Endothelial cell of umbilical vein (primary cell): ENCODE results near the gene TMEM129. TPM values are rescaled to one million over a fixed set of nuclear protein-coding genes. Genes with fewer than 3 reads are reported as not detected.

Source experiments
- BruUV-seq: library from RNA; stranded (reverse); fragments of 400-500 nt; replicated peaks from 2 replicates; lab custom pipeline; 2021; lab: Mats Ljungman, UMichigan
- CTCF ChIA-PET: fragments of 300-600, 350-600 bp; sonication (Branson Sonifier 250); formaldehyde crosslinking; loops from one replicate; lab custom pipeline; 2021; ENCODE audit warnings: antibody characterized with exemption, inconsistent platforms; lab: Charles Lee
- POLR2A ChIA-PET: fragments of 300-600, 350-600 bp; sonication (Branson Sonifier 250); formaldehyde crosslinking; loops from one replicate; lab custom pipeline; 2021; ENCODE audit warnings: antibody characterized with exemption, inconsistent platforms; lab: Charles Lee
- DNase-seq: peaks from one replicate; pipeline ENCODE4 v3.0.0-alpha.2; 2011; ENCODE audit warnings: low read depth, low spot score
- FAIRE-seq: peaks from 2 replicates; lab custom pipeline; 2011; peaks lifted over from hg19 to GRCh38; lab: Jason Lieb, UNC
- H2AFZ ChIP-seq: 2 replicates; pipeline ENCODE4 v1.6.0; 2012; ENCODE audit warnings: low read depth, low read length, control low read depth, inconsistent platforms
- H3K27ac ChIP-seq: 2 replicates; pipeline ENCODE4 v1.5.1; 2011; ENCODE audit warnings: low read depth, mild to moderate bottlenecking, control low read depth, low read length, moderate library complexity; ENCODE audit not compliant: insufficient read depth
- H3K27me3 ChIP-seq, 2 experiments: 2 replicates each; pipeline versions ENCODE4 v1.6.0 to v1.6.1; 2011; ENCODE audit warnings: low read length in 2 of 2, mixed read lengths in 1 of 2; ENCODE audit not compliant: control insufficient read depth in 2 of 2, insufficient read depth in 2 of 2
- H3K36me3 ChIP-seq, 2 experiments: 2 replicates in 1 of 2; 3 replicates in 1 of 2; pipeline ENCODE4 v1.5.1; 2011; ENCODE audit warnings: low read length in 2 of 2, mild to moderate bottlenecking in 1 of 2, moderate library complexity in 1 of 2; ENCODE audit not compliant: control insufficient read depth in 2 of 2, insufficient read depth in 2 of 2; ENCODE audit errors: extremely low read depth in 1 of 2
- H3K4me1 ChIP-seq: 3 replicates; pipeline ENCODE4 v1.5.1; 2011; ENCODE audit warnings: mild to moderate bottlenecking, low read length; ENCODE audit not compliant: control insufficient read depth, insufficient read depth; ENCODE audit errors: extremely low read depth
- H3K4me2 ChIP-seq: 2 replicates; pipeline ENCODE4 v1.6.1; 2011; ENCODE audit warnings: low read length, control low read depth, mixed read lengths; ENCODE audit not compliant: insufficient read depth
- H3K4me3 ChIP-seq, 3 experiments: fragments of 200-600 bp in 1 of 3; sonication (generic), shearing (Covaris generic) in 1 of 3; replicated peaks in 1 of 3; 2 replicates each; pipeline ENCODE4 v1.5.1; 2011 to 2016; ENCODE audit warnings: control low read depth in 3 of 3, low read length in 3 of 3, mild to moderate bottlenecking in 2 of 3, inconsistent platforms in 1 of 3, low read depth in 1 of 3, moderate library complexity in 1 of 3; ENCODE audit not compliant: insufficient read depth in 1 of 3
- H3K79me2 ChIP-seq: 2 replicates; pipeline ENCODE4 v1.6.0; 2012; ENCODE audit warnings: low read length, inconsistent platforms; ENCODE audit not compliant: control insufficient read depth, insufficient read depth
- H3K9ac ChIP-seq: replicated peaks from 2 replicates; pipeline ENCODE3; 2011; ENCODE audit warnings: low read length, control low read depth; ENCODE audit not compliant: insufficient read depth; ENCODE audit errors: extremely low read depth
- H3K9me1 ChIP-seq: replicated peaks from 3 replicates; pipeline ENCODE4 v1.6.0; 2011; ENCODE audit warnings: mild to moderate bottlenecking, low read length; ENCODE audit not compliant: control insufficient read depth, insufficient read depth; ENCODE audit errors: extremely low read depth
- H3K9me3 ChIP-seq: replicated peaks from 2 replicates; pipeline ENCODE4 v1.5.1; 2012; ENCODE audit warnings: low read length, inconsistent platforms; ENCODE audit not compliant: control insufficient read depth, insufficient read depth
- H4K20me1 ChIP-seq: replicated peaks from 2 replicates; pipeline ENCODE3; 2011; ENCODE audit warnings: mild to moderate bottlenecking, low read length; ENCODE audit not compliant: control insufficient read depth, insufficient read depth; ENCODE audit errors: extremely low read depth
- CTCF ChIP-seq, 2 donors: IDR thresholded peaks; 1 replicate in 1 of 2; 2 replicates in 1 of 2; pipeline ENCODE4 v1.5.1; 2011; ENCODE audit warnings: low read length in 2 of 2, mild to moderate bottlenecking in 2 of 2, moderate library complexity in 2 of 2, control low read depth in 1 of 2, inconsistent platforms in 1 of 2, low read depth in 1 of 2; ENCODE audit not compliant: insufficient read depth in 1 of 2; ENCODE audit errors: extremely low read depth in 1 of 2
- EZH2 ChIP-seq: IDR thresholded peaks from 2 replicates; pipeline ENCODE4 v1.6.1; 2012; ENCODE audit warnings: borderline replicate concordance, low read depth, mild to moderate bottlenecking, moderate library complexity, low read length, inconsistent platforms; ENCODE audit not compliant: severe bottlenecking
- FOS ChIP-seq: IDR thresholded peaks from 2 replicates; pipeline ENCODE4 v1.6.1; 2011; ENCODE audit warnings: mild to moderate bottlenecking, low read length, moderate library complexity, borderline replicate concordance; ENCODE audit not compliant: insufficient read depth
- GATA2 ChIP-seq: IDR thresholded peaks from 2 replicates; pipeline ENCODE4 v1.7.0; 2011; ENCODE audit warnings: low read depth, mild to moderate bottlenecking, moderate library complexity, mixed read lengths, low read length; ENCODE audit not compliant: insufficient read length, insufficient read depth
- JUN ChIP-seq: IDR thresholded peaks from 2 replicates; pipeline ENCODE4 v1.6.1; 2011; ENCODE audit warnings: borderline replicate concordance, low read depth; ENCODE audit not compliant: insufficient read length, insufficient read depth
- MAX ChIP-seq: IDR thresholded peaks from 2 replicates; pipeline ENCODE4 v1.6.1; 2011; ENCODE audit not compliant: insufficient read depth, insufficient read length
- MYC ChIP-seq: IDR thresholded peaks from one replicate; pipeline ENCODE4 v1.6.1; 2011; ENCODE audit warnings: mild to moderate bottlenecking, low read depth, low read length
- POLR2A ChIP-seq: IDR thresholded peaks from 2 replicates; pipeline ENCODE4 v1.6.1; 2012; ENCODE audit warnings: low read depth, mild to moderate bottlenecking, control low read depth, low read length
- POLR2AphosphoS5 ChIP-seq: IDR thresholded peaks from 2 replicates; pipeline ENCODE4 v1.6.1; 2012; ENCODE audit warnings: low read depth, mild to moderate bottlenecking, control low read depth, low read length, moderate library complexity; ENCODE audit not compliant: insufficient read depth
- dilution Hi-C: fragments of 300-500 bp; cut with MboI; formaldehyde crosslinking; loops from one replicate; pipeline ENCODE4 v1.15.0; 2019; ENCODE audit warnings: low sequenced_read_pairs; ENCODE audit not compliant: extremely low pct_ligation_motif_present
- intact Hi-C: fragments of 100-400 bp; cut with micrococcal nuclease; formaldehyde crosslinking; loops from one replicate; pipeline ENCODE4 v1.10.0; 2022
- polyA plus RNA-seq, 4 experiments: library from polyadenylated mRNA; depleted of rRNA in 3 of 4; stranded (reverse) in 3 of 4; unstranded in 1 of 4; fragments of >200 nt; gene quantifications; 2 replicates each; pipeline versions ENCODE4 v1.2.1 to v1.2.3, GENCODE V29; 2011 to 2012; ENCODE audit warnings: missing spikeins in 1 of 4
- total RNA-seq: library from RNA; stranded (reverse); gene quantifications from 2 replicates; pipeline ENCODE4 v1.2.3, GENCODE V29; 2021

TMEM129 gene
- total and polyA plus RNA-seq, 2 donors (not counting 3 experiments of a cell fraction or from before 2014, with no cell fraction given): 23.2 to 33.2 TPM

DNA sequence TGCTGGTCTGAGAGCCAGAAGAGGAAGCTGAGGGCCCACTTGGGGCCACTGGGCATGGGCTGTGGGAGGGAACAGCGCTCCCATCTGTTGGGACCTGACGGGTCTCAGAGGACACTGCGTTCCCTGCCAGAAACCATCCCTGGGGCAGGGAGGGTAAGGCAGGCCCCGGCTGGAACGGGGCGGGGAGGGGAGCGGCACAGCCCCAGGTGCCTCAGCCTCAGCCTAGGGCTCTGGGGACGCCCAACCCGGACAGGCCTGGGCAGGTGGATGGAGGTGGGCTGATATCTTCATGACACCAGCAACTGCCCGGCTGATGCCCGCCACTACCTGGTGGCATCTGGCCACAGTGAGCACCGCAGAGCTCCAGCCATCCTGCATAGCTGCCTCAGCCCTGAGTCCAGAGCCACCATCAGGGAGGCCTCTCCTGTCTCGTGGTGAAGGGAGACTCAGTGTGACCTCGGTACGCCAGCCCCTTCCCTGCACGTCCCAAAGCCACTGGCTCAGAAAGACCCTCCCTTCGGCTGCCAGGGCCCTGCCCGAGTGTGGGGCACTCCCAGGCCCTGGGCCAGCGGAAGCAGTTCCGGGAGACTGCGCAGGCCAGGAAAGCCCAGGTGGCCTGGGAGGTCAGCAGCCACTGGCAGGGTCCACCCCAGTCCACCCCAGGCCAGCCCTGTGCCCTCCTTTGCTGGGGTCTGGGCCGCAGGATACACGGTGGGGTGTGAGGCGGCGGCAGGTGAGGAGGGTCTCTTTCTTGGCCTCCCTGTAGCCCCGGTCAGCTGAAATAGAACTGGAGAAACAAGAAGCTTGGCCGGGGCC, 37.4 kb upstream of the TMEM129 start:
- DNase-seq: no peak
- no peaks in the 10 kb centered on the region for H3K36me3 ChIP-seq
- H3K27me3 ChIP-seq: no peaks in the 10 kb centered on the region
- H3K9me3 ChIP-seq: no peaks in the 10 kb centered on the region
- no peak overlapping the region for H2AFZ ChIP-seq
- H3K4me1 ChIP-seq: peaks cover 8% of the 10 kb centered on the region
- H3K79me2 ChIP-seq: no peaks in the 10 kb centered on the region
- H4K20me1 ChIP-seq: no peaks in the 10 kb centered on the region
- ChIA-PET POLR2A (no interaction called here), CTCF (interaction anchor here (0.5 to 2.9 kb wide), 5 partner anchors 9 to 151 kb away, joined by 3 to 14 read pairs (median 3); partner anchors contain the start of gene TACC3)
- intact Hi-C loops (no loop called here), dilution Hi-C loops (no loop called here)
- no peak overlapping the region for H3K4me3 ChIP-seq
- BruUV-seq: no TSS peak
- FAIRE-seq: no peak
- H3K4me2 ChIP-seq: no peak overlapping the region
- no peak overlapping the region for H3K9ac ChIP-seq
- no peak overlapping the region for H3K27ac ChIP-seq
- H3K9me1 ChIP-seq: no peaks in the 10 kb centered on the region
- no peak for TF ChIP-seq POLR2A
- no peak for TF ChIP-seq CTCF (IDR thresholded peaks at IDR 0.05; ENCODE audit: extremely low read depth in 1 of 2, insufficient read depth in 1 of 2, low read depth in 1 of 2, low read length in 2 of 2)
- no peak for TF ChIP-seq MYC
- no peak for TF ChIP-seq POLR2AphosphoS5
- TF ChIP-seq FOS: no peak
- no peak for TF ChIP-seq JUN
- TF ChIP-seq GATA2: no peak
- no peak for TF ChIP-seq MAX
- no peak for TF ChIP-seq EZH2
